A549 (cell line): ENCODE measurements around the gene ENO2. TPM values are rescaled to one million over a fixed set of nuclear protein-coding genes. Genes with fewer than 3 reads are reported as not detected.

Source experiments
- CBX2 ChIP-seq: fragments of 200-600 bp; sonication (generic); IDR thresholded peaks from 2 replicates; pipeline ENCODE4 v1.6.1; 2016; ENCODE audit warnings: low read depth, mild to moderate bottlenecking, borderline replicate concordance
- CTCF ChIP-seq: fragments of >200 bp; sonication (Bioruptor Twin); formaldehyde crosslinking; IDR thresholded peaks from 3 replicates; pipeline ENCODE4 v1.5.1; 2016
- E2F6 ChIP-seq: IDR thresholded peaks from 2 replicates; pipeline ENCODE4 v1.6.1; 2012; ENCODE audit warnings: low read depth, borderline replicate concordance
- ESRRA ChIP-seq: fragments of 150-350 bp; IDR thresholded peaks from 2 replicates; pipeline ENCODE4 v1.6.1; 2014; ENCODE audit warnings: mild to moderate bottlenecking, low read length, borderline replicate concordance
- FOSB ChIP-seq: fragments of 250-450 bp; sonication (Bioruptor Pico); IDR thresholded peaks from 2 replicates; pipeline ENCODE4 v1.5.0; 2020; ENCODE audit warnings: mild to moderate bottlenecking, moderate library complexity
- FOSL2 ChIP-seq, 2 experiments: fragments of 450-650 bp in 1 of 2; fragments of >200 bp in 1 of 2; sonication (Bioruptor Twin) in 1 of 2; formaldehyde crosslinking; IDR thresholded peaks; 2 replicates each; pipeline versions ENCODE4 v1.5.0 to v1.6.1; 2016 to 2020; ENCODE audit warnings: mild to moderate bottlenecking in 1 of 2, moderate library complexity in 1 of 2
- GATA3 ChIP-seq: IDR thresholded peaks from 2 replicates; pipeline ENCODE4 v1.6.1; 2012; ENCODE audit warnings: borderline replicate concordance
- HDAC2 ChIP-seq: fragments of 200-600 bp; sonication (generic); IDR thresholded peaks from 2 replicates; pipeline ENCODE4 v1.6.1; 2016
- HMGXB4 ChIP-seq: fragments of 250-450 bp; sonication (Bioruptor Pico); IDR thresholded peaks from 2 replicates; pipeline ENCODE4 v1.5.0; 2021; ENCODE audit warnings: mild to moderate bottlenecking, moderate library complexity, borderline replicate concordance
- JUN ChIP-seq, 2 experiments: fragments of >200 bp; sonication (Bioruptor Twin); formaldehyde crosslinking; IDR thresholded peaks; 2 replicates in 1 of 2; 3 replicates in 1 of 2; pipeline ENCODE4 v1.6.1; 2016 to 2017
- JUNB ChIP-seq: fragments of >200 bp; sonication (Bioruptor Twin); formaldehyde crosslinking; IDR thresholded peaks from 2 replicates; pipeline ENCODE4 v1.6.1; 2016
- MAX ChIP-seq: IDR thresholded peaks from 2 replicates; pipeline ENCODE4 v1.6.1; 2012
- MAZ ChIP-seq: fragments of 150-350 bp; IDR thresholded peaks from 2 replicates; pipeline ENCODE4 v1.6.1; 2014; ENCODE audit warnings: antibody characterized with exemption, low read depth, low read length, borderline replicate concordance
- MYC ChIP-seq: IDR thresholded peaks from 2 replicates; pipeline ENCODE4 v1.6.1; 2012; ENCODE audit warnings: mild to moderate bottlenecking, inconsistent platforms, low read length, improper control_type of control experiment, borderline replicate concordance
- NPAS2 ChIP-seq: fragments of 250-450 bp; sonication (Bioruptor Pico); IDR thresholded peaks from 2 replicates; pipeline ENCODE4 v1.8.0; 2022; ENCODE audit warnings: mild to moderate bottlenecking, moderate library complexity, borderline replicate concordance
- NR3C1 ChIP-seq: fragments of >200 bp; sonication (Bioruptor Twin); formaldehyde crosslinking; IDR thresholded peaks from 3 replicates; pipeline ENCODE4 v1.6.1; 2017
- PBX3 ChIP-seq: IDR thresholded peaks from 2 replicates; pipeline ENCODE4 v1.6.1; 2012
- PHF8 ChIP-seq: fragments of 200-600 bp; sonication (generic); IDR thresholded peaks from 2 replicates; pipeline ENCODE4 v1.6.1; 2016; ENCODE audit warnings: low read depth, mild to moderate bottlenecking, antibody characterized with exemption, moderate library complexity, borderline replicate concordance
- POLR2A ChIP-seq: IDR thresholded peaks from 2 replicates; pipeline ENCODE4 v1.6.1; 2012; ENCODE audit warnings: mild to moderate bottlenecking, low read length
- POLR2AphosphoS2 ChIP-seq: conservative IDR thresholded peaks from 2 replicates; pipeline ENCODE4 v1.6.1; 2012; ENCODE audit warnings: low read length, improper control_type of control experiment, inconsistent platforms
- RAD21 ChIP-seq, 2 experiments: fragments of >200 bp in 1 of 2; sonication (Bioruptor Twin) in 1 of 2; formaldehyde crosslinking in 1 of 2; IDR thresholded peaks in 1 of 2; conservative IDR thresholded peaks in 1 of 2; 2 replicates in 1 of 2; 3 replicates in 1 of 2; pipeline ENCODE4 v1.6.1; 2012 to 2018; ENCODE audit warnings: inconsistent platforms in 1 of 2
- REST ChIP-seq: fragments of 200-600 bp; sonication (generic); IDR thresholded peaks from 2 replicates; pipeline ENCODE4 v1.6.1; 2016; ENCODE audit warnings: antibody characterized with exemption, mild to moderate bottlenecking, moderate library complexity
- RFX5 ChIP-seq: fragments of 450-650 bp; IDR thresholded peaks from 2 replicates; pipeline ENCODE4 v1.7.1; 2014; ENCODE audit warnings: antibody characterized with exemption, mild to moderate bottlenecking, moderate library complexity
- SMC3 ChIP-seq: fragments of >200 bp; sonication (Bioruptor Twin); formaldehyde crosslinking; IDR thresholded peaks from 3 replicates; pipeline ENCODE4 v1.6.1; 2018; ENCODE audit warnings: inconsistent platforms
- SREBF2 ChIP-seq: fragments of 450-650 bp; IDR thresholded peaks from 2 replicates; pipeline ENCODE4 v1.6.1; 2014; ENCODE audit warnings: mild to moderate bottlenecking, moderate library complexity
- TFCP2L1 ChIP-seq: fragments of 250-450 bp; sonication (Bioruptor Pico); IDR thresholded peaks from 2 replicates; pipeline ENCODE4 v1.5.0; 2021; ENCODE audit warnings: mild to moderate bottlenecking
- USF2 ChIP-seq: fragments of 450-650 bp; IDR thresholded peaks from 2 replicates; pipeline ENCODE4 v1.6.1; 2014; ENCODE audit warnings: antibody characterized with exemption
- polyA plus RNA-seq, 4 experiments: library from polyadenylated mRNA; depleted of rRNA in 3 of 4; stranded (reverse); fragments of >200 nt; fragmentation: RNase III in 1 of 4; extraction: RNeasy Plus Mini Kit Qiagen cat#74134 plus additional on column Dnase treatment in 1 of 4; gene quantifications; 2 replicates in 3 of 4; 3 replicates in 1 of 4; pipeline ENCODE4 v1.2.3, GENCODE V29; 2011 to 2017

ENO2 gene
- polyA plus RNA-seq, 2 of the 4 experiments (the other 2 are of a cell fraction) = 26.2 to 38.6 TPM

GRCh38 chr12:6867413-6868210 lies 46.8 kb upstream of the ENO2 start, which contains the start of gene TPI1 (continued):
- TF ChIP-seq USF2 (no peak), POLR2AphosphoS2 (no peak), FOSB (peak; percentile 24; the same call in 1 of the 2 replicates), GATA3 (no peak), ESRRA (no peak), CBX2 (no peak), CTCF (no peak), TFCP2L1 (CRISPR knock-in tag) (no peak; the same call in 1 of the 2 replicates), E2F6 (peak; percentile 78), NPAS2 (CRISPR knock-in tag) (no peak), RFX5 (no peak), PBX3 (peak; percentile 64), SMC3 (no peak), MYC (no peak), HMGXB4 (CRISPR knock-in tag) (no peak), MAZ (no peak), JUNB (no peak), POLR2A (peak; percentile 99), RAD21 (conservative IDR thresholded peaks at IDR 0.05 in 1 of 2, IDR thresholded peaks at IDR 0.05 in 1 of 2) (no peak), MAX (peak; percentile 74), HDAC2 (no peak), JUN (IDR thresholded peaks at IDR 0.05) (peak; percentile 98 to 99), NR3C1 (no peak), PHF8 (peak; percentile 98), REST (no peak), FOSL2 (IDR thresholded peaks at IDR 0.05) (no peak), FOSL2 (CRISPR knock-in tag; IDR thresholded peaks at IDR 0.05) (no peak), SREBF2 (no peak)
